RWPE1 (cell line): ENCODE data around the gene DNAJC30.
"Not testable (repeated sequence)": the region's sequence is repeated elsewhere in the genome, so short reads cannot be mapped to it uniquely, and the experiment has no call there.

Experiments
- CTCF ChIA-PET: fragments of 350-600 bp; sonication (Branson Sonifier 250); formaldehyde crosslinking; extraction: SDS; loops from one replicate; lab custom pipeline; 2021; lab: Yijun Ruan, JAX
- POLR2A ChIA-PET: fragments of 400-600 bp; formaldehyde crosslinking; extraction: SDS; loops from one replicate; lab custom pipeline; 2020; ENCODE audit warnings: antibody characterized with exemption; ENCODE audit not compliant: low non-redundant PET; lab: Yijun Ruan, JAX
- DNase-seq: peaks from one replicate; pipeline ENCODE4 v3.0.0; 2012; ENCODE audit warnings: low spot score
- H3K27ac ChIP-seq: fragments of 450-650 bp; 2 replicates; pipeline ENCODE4 v1.5.1; 2017
- TF ChIP-seq, protein P1 (sequence below): fragments of 450-650 bp; conservative IDR thresholded peaks from 2 replicates; pipeline ENCODE4 v1.5.1; 2017; ENCODE audit warnings: low read depth, mild to moderate bottlenecking

The DNAJC30 gene

DNA sequence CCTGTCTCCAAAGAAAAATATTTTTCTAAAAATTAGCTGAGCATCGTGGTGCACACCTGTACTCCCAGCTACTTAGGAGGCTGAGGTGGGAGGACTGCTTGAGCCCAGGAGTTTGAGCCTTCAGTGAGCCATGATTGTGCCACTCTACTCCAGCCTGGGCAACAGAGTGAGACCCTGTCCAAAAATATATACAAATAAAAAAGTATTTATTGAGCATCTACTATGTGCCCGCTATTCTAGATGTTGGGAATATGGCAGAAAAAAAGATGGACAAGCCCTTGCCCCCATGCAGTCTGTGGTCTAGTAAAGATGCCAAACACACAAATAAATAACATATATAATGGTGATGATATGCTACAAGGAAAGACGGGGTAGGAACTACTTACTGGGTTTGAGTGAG lies 40.6 kb upstream of the DNAJC30 start:
- TF ChIP-seq, protein P1, sequence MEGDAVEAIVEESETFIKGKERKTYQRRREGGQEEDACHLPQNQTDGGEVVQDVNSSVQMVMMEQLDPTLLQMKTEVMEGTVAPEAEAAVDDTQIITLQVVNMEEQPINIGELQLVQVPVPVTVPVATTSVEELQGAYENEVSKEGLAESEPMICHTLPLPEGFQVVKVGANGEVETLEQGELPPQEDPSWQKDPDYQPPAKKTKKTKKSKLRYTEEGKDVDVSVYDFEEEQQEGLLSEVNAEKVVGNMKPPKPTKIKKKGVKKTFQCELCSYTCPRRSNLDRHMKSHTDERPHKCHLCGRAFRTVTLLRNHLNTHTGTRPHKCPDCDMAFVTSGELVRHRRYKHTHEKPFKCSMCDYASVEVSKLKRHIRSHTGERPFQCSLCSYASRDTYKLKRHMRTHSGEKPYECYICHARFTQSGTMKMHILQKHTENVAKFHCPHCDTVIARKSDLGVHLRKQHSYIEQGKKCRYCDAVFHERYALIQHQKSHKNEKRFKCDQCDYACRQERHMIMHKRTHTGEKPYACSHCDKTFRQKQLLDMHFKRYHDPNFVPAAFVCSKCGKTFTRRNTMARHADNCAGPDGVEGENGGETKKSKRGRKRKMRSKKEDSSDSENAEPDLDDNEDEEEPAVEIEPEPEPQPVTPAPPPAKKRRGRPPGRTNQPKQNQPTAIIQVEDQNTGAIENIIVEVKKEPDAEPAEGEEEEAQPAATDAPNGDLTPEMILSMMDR: no peak
- no peak overlapping the region for H3K27ac ChIP-seq
- CTCF ChIA-PET: no interaction called here
- no peak for DNase-seq
- POLR2A ChIA-PET: no interaction called here

DNA sequence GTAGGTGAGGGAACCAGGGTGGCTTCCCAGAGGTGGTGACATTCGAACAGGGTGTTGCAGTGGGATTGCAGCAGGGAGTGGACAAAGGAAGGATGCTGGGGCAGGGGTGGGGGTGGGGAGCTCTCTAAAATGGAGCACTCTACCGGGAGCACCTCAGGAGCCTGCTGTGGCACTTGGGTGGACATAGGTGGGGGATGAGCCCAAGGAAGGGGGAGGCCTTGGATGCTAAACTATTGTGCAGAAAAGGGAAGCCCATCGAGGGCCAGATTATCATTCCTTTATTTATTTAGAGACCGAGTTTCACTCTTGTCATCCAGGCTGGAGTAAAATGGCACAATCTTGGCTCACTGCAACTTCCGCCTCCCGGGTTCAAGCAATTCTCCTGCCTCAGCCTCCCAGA lies 39.5 kb upstream of the DNAJC30 start:
- peak overlapping the region; percentile 89 for H3K27ac ChIP-seq
- CTCF ChIA-PET: no interaction called here
- POLR2A ChIA-PET: no interaction called here
- no peak for DNase-seq
- TF ChIP-seq, protein P1: no peak

DNA sequence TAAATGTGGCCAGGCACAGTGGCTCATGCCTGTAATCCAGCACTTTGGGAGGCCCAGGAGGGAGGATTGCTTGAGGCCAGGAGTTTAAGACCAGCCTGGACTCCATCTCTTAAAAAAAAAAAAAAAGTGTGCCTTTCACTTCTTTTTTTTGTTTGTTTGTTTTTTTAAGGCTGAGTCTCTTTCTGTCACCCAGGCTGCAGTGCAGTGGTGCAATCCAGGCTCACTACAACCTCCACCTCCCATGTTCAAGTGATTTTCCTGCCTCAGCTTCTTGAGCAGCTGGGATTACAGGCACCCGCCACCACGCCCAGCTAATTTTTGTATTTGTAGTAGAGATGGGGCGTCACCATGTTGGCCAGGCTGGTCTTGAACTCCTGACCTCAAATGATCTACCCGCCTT lies 38.9 kb upstream of the DNAJC30 start:
- peak overlapping the region; percentile 89 for H3K27ac ChIP-seq
- CTCF ChIA-PET: interaction anchor here (1.2 kb wide), 1 partner anchor 12 kb away, joined by 7 read pairs; no protein-coding TSS in a partner anchor
- POLR2A ChIA-PET, DNase-seq: not testable (repeated sequence)

DNA sequence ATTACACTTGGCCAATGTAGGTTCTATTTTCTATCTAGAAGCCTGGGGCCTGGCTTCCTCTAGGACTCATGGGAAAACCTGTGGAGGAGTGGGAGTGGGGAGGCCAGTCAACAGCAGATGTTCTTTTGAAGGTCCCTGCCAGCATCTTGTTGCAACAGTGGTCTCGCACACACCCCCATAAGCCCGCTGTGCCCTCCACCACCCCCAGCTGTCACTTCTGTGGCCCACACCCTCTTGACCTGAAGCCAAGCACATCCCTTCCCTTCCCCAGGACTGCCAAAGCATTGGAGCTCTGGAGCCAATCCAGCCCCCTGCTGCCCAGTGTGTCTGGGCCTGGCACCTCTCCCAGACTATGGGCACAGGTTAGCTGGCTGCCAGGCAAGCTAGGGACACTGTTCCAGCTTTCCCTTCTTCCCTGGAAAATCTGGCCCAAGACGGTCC lies 38.1 kb upstream of the DNAJC30 start:
- POLR2A ChIA-PET: interaction anchor here (0.6 kb wide), 1 partner anchor 184 kb away, joined by 3 read pairs; no protein-coding TSS in a partner anchor
- no peak for DNase-seq
- H3K27ac ChIP-seq: peak overlapping the region; percentile 89
- TF ChIP-seq, protein P1: no peak
- CTCF ChIA-PET: interaction anchor here (0.8 to 1.2 kb wide), 2 partner anchors 13 to 53 kb away, joined by 4 to 7 read pairs; partner anchors contain the start of gene VPS37D

DNA sequence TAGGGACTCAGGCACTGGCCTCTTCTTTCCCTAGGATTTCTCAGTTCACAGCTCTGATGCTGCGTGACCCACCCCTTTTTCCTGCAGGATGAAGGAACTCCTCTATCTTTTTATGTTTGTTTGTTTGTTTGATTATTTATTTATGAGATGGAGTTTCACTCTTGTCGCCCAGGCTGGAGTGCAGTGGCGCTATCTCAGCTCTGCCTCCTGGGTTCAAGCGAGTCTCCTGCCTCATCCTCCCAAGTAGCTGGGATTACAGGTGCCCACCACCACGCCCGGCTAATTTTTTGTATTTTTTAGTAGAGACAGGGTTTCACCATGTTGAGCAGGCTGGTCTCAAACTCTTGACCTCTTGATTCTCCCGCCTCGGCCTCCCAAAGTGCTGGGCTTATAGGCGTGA lies 37.2 kb upstream of the DNAJC30 start:
- peak overlapping the region; percentile 89 for H3K27ac ChIP-seq
- CTCF ChIA-PET: interaction anchor here (0.7 to 1.7 kb wide), 4 partner anchors 8 to 220 kb away, joined by 3 to 9 read pairs (median 4); no protein-coding TSS in a partner anchor
- DNase-seq, POLR2A ChIA-PET: not testable (repeated sequence)

DNA sequence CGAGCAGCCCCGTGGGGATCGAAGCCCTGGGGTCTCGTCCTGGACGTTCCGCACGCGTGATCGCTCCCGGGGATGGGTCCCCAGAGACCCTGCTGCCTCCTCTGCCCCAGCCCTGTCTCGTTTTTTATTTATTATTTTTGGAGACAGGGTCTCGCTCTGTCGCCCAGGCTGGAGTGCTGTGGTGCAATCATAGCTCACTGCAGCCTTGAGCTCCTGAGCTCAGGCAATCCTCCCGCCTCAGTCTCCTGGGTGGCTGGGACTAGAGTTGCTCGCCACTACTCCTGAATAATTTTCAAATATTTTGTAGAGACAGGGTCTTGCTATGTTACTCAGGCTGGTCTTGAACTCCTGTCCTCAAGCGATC lies 36.5 kb upstream of the DNAJC30 start:
- H3K27ac ChIP-seq: peak overlapping the region; percentile 89
- TF ChIP-seq, protein P1: no peak
- ChIA-PET POLR2A (no interaction called here), CTCF (interaction anchor here (0.6 to 1.7 kb wide), 5 partner anchors 9 to 219 kb away, joined by 3 to 9 read pairs (median 3); no protein-coding TSS in a partner anchor)
- DNase-seq: no peak

DNA sequence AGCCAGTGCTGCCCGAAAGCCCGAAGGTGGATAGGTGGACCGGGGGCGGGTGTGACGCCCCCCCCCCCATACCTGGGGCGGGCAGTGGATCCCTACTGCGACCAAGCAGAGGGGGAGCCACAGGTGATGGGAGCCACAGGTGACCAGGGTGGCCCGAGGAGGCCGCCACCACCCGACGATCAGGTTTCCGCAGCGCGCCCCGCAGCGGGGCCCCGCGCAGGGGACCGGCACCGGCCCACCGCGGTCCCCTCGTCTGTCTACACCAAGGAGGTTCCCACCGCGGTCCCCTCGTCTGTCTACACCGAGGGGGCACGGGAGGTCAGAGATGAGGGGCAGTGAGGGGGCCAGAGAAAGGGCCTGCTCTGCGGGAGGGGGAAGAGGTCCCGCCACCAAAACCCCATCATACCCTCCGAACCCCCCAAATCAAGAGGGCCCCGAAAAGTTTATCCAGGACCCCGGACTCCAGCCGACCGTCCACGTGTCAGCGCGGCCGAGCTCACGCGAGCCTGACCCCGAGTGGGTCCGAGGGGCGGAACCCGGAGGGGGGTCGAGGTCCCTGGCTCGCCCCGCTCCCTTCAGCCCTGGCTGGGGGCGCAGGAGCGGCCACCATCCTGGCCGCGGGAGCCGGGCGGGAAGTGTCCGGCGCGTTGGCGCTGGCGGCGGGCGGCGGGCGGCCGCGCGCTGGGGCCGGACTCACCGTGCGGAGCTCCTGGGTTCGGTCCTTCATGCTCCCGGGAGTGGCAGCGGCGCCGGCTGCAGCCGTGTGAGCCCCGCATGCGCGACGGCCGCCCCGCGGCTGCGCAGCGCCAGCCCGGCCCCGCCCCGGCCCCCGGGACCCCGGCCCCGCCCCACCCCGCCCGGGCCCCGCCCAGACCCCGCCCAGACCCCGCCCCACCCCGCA lies 35.9 kb upstream of the DNAJC30 start, which contains the start of gene STX1A:
STX1A (minus strand) TSS at position 765 of the 901 bp plus-strand sequence; CDS start at position 727, 38 bp downstream.
- POLR2A ChIA-PET: no interaction called here

More for the DNA sequence above, 35.9 kb upstream of the DNAJC30 start, which contains the start of gene STX1A:
- peak within 1 kb of the TSS; percentile 89 for H3K27ac ChIP-seq
- peak; percentile 87 for DNase-seq
- TF ChIP-seq, protein P1: no peak
- CTCF ChIA-PET: interaction anchor here (0.6 to 1.7 kb wide), 3 partner anchors 50 to 218 kb away, joined by 3 to 9 read pairs (median 3); no protein-coding TSS in a partner anchor
